ENCODE results near the gene ENSA.
"Not testable (repeated sequence)": the region's sequence is repeated elsewhere in the genome, so short reads cannot be mapped to it uniquely, and the experiment has no call there.

The ENSA gene

DNA sequence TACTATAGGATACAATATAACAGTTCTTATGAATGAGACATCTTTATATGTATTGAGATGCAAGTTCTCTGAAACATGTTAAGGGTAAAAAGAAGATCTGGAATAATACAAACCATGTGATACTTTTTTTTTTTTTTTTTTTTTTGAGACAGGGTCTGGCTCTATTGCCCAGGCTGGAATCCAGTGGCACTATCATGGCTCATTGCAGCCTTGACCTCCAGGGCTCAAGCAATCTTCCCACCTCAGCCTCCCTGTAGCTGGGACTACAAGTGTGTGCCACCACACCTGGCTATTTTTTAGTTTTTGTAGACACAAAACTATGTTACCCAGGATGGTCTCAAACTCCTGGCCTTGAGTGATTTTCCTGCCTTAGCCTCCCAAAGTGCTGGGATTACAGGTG, 27.9 kb downstream of the ENSA start:
- H3K27ac ChIP-seq (ENCODE audit: low read depth, low read length), result no peak overlapping the region
- no peaks in the 10 kb centered on the region for H3K36me3 ChIP-seq (ENCODE audit: low read length)
- H3F3A ChIP-seq (ENCODE audit: insufficient read depth), result peaks cover 4% of the 10 kb centered on the region; the same call in 1 of the 2 replicates
- no peak overlapping the region for H3K4me3 ChIP-seq (ENCODE audit: insufficient read depth, low read length, poor library complexity, severe bottlenecking)
- H3K9me3 ChIP-seq (ENCODE audit: insufficient read depth, low read length), result no peaks in the 10 kb centered on the region
- H3K27me3 ChIP-seq (ENCODE audit: low read length), result no peaks in the 10 kb centered on the region
- H3K9ac ChIP-seq (ENCODE audit: low read length), result no peak overlapping the region
- H4K20me1 ChIP-seq (ENCODE audit: low read depth, low read length), result no peaks in the 10 kb centered on the region
- no peaks in the 10 kb centered on the region for H3K79me2 ChIP-seq (ENCODE audit: insufficient read depth, low read length)
- H2AFZ ChIP-seq (ENCODE audit: low read depth, low read length, severe bottlenecking), result no peak overlapping the region
- H3K4me2 ChIP-seq (ENCODE audit: low read depth, low read length, poor library complexity, severe bottlenecking), result no peak overlapping the region
- no peak for TF ChIP-seq EZH2phosphoT487 (conservative IDR thresholded peaks at IDR 0.05; ENCODE audit: low read length)
- TF ChIP-seq, protein P1, sequence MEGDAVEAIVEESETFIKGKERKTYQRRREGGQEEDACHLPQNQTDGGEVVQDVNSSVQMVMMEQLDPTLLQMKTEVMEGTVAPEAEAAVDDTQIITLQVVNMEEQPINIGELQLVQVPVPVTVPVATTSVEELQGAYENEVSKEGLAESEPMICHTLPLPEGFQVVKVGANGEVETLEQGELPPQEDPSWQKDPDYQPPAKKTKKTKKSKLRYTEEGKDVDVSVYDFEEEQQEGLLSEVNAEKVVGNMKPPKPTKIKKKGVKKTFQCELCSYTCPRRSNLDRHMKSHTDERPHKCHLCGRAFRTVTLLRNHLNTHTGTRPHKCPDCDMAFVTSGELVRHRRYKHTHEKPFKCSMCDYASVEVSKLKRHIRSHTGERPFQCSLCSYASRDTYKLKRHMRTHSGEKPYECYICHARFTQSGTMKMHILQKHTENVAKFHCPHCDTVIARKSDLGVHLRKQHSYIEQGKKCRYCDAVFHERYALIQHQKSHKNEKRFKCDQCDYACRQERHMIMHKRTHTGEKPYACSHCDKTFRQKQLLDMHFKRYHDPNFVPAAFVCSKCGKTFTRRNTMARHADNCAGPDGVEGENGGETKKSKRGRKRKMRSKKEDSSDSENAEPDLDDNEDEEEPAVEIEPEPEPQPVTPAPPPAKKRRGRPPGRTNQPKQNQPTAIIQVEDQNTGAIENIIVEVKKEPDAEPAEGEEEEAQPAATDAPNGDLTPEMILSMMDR (IDR thresholded peaks at IDR 0.05; ENCODE audit: insufficient read depth, low read length, poor library complexity, severe bottlenecking), result no peak
- no peaks in the 10 kb centered on the region for H3K9me2 ChIP-seq (replicated peaks; ENCODE audit: insufficient read depth, low read length)

DNA sequence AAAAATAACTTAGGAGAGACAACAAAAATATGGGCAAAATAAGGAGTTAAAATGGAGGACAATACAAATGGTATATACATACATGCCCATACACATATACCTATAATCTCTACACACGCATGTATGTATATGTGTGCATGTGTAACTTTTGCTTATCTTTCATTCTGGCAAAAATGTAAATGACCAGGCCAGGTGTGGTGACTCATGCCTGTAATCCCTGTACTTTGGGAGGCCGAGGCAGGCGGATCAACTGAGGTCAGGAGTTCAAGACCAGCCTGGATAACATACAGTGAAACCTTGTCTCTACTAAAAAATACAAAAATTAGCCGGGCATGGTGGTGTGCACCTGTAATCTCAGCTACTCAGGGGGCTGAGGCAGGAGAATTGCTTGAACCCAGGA, 31.1 kb downstream of the ENSA start:
- H3K79me2 ChIP-seq (ENCODE audit: insufficient read depth, low read length); H3K27ac ChIP-seq (ENCODE audit: low read depth, low read length); H3K9ac ChIP-seq (ENCODE audit: low read length); H3K9me2 ChIP-seq (replicated peaks; ENCODE audit: insufficient read depth, low read length); H2AFZ ChIP-seq (ENCODE audit: low read depth, low read length, severe bottlenecking); H3K9me3 ChIP-seq (ENCODE audit: insufficient read depth, low read length); H3K4me2 ChIP-seq (ENCODE audit: low read depth, low read length, poor library complexity, severe bottlenecking); H3K4me3 ChIP-seq (ENCODE audit: insufficient read depth, low read length, poor library complexity, severe bottlenecking); H4K20me1 ChIP-seq (ENCODE audit: low read depth, low read length); H3K36me3 ChIP-seq (ENCODE audit: low read length); H3F3A ChIP-seq (ENCODE audit: insufficient read depth); H3K27me3 ChIP-seq (ENCODE audit: low read length): not testable (repeated sequence)

DNA sequence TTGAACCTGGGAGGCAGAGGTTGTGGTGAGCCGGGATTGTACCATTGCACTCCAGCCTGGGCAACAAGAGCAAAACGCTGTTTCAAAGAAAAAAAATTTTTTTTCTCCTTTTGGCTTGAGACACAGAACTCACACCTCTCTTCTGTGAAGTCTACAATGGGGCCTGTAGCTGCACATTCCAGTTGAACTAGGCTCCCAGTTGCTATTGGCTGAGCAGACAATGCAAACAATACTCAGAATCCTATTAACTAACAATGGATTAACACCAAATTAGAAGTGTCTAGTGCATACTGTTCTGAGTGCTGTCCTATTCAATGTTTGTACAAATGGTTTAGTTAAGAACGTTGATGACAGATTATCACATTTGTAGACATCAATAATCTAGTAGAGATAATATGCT, 32.4 kb downstream of the ENSA start:
- no peaks in the 10 kb centered on the region for H3K79me2 ChIP-seq (ENCODE audit: insufficient read depth, low read length)
- H3K27ac ChIP-seq (ENCODE audit: low read depth, low read length), result no peak overlapping the region
- no peak overlapping the region for H3K4me3 ChIP-seq (ENCODE audit: insufficient read depth, low read length, poor library complexity, severe bottlenecking)
- H3K4me2 ChIP-seq (ENCODE audit: low read depth, low read length, poor library complexity, severe bottlenecking), result no peak overlapping the region
- H3K9ac ChIP-seq (ENCODE audit: low read length), result no peak overlapping the region
- H3K27me3 ChIP-seq (ENCODE audit: low read length), result no peaks in the 10 kb centered on the region
- no peak for TF ChIP-seq EZH2phosphoT487 (conservative IDR thresholded peaks at IDR 0.05; ENCODE audit: low read length)
- TF ChIP-seq, protein P1 (IDR thresholded peaks at IDR 0.05; ENCODE audit: insufficient read depth, low read length, poor library complexity, severe bottlenecking), result no peak
- no peaks in the 10 kb centered on the region for H4K20me1 ChIP-seq (ENCODE audit: low read depth, low read length)
- H3F3A ChIP-seq (ENCODE audit: insufficient read depth), result no peaks in the 10 kb centered on the region; the same call in 1 of the 2 replicates
- H3K36me3 ChIP-seq (ENCODE audit: low read length), result no peaks in the 10 kb centered on the region
- H3K9me3 ChIP-seq (ENCODE audit: insufficient read depth, low read length), result no peaks in the 10 kb centered on the region
- no peaks in the 10 kb centered on the region for H3K9me2 ChIP-seq (replicated peaks; ENCODE audit: insufficient read depth, low read length)
- no peak overlapping the region for H2AFZ ChIP-seq (ENCODE audit: low read depth, low read length, severe bottlenecking)

DNA sequence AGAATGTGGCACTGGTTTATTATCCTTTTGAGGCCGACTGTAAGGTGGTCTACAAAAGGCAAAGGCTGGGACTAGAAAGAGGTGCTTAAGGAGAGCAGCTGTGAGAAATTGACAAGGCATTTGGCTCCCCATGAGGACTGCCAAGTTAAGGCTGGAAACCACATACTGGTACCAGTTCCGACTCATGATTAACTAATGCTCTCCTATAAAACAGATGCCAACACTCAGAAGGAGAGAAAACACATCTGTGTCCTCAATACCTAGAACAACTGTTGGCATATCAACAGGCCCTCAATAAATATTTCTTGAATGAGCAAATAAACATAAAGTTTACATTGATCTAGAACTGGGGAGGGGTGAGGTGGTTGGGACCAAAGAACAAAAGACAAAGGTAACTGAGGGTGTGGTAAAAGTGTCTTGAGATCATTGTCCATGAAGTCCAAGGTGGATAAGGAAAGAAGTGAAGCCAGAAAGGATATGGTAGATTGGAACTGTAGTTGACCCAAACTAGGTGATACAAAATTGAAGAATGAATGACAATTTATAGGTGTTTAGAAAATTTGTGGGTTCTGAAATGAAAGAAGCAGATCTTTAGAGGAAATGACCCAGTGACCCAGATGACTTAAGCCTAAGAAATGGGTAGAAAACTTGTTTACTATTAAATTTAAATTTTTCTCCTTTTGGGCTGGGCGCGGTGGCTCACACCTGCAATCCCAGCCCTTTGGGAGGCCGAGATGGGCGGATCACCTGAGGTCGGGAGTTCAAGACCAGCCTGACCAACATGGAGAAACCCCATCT, 33.1 kb downstream of the ENSA start:
- no peaks in the 10 kb centered on the region for H3K79me2 ChIP-seq (ENCODE audit: insufficient read depth, low read length)
- H3K36me3 ChIP-seq (ENCODE audit: low read length), result no peaks in the 10 kb centered on the region
- no peaks in the 10 kb centered on the region for H4K20me1 ChIP-seq (ENCODE audit: low read depth, low read length)
- H3K27ac ChIP-seq (ENCODE audit: low read depth, low read length), result no peak overlapping the region
- H3K4me3 ChIP-seq (ENCODE audit: insufficient read depth, low read length, poor library complexity, severe bottlenecking), result no peak overlapping the region
- H3K9me3 ChIP-seq (ENCODE audit: insufficient read depth, low read length), result no peaks in the 10 kb centered on the region
- H2AFZ ChIP-seq (ENCODE audit: low read depth, low read length, severe bottlenecking), result no peak overlapping the region
- H3F3A ChIP-seq (ENCODE audit: insufficient read depth), result no peaks in the 10 kb centered on the region; the same call in 1 of the 2 replicates
- H3K9ac ChIP-seq (ENCODE audit: low read length), result no peak overlapping the region
- H3K27me3 ChIP-seq (ENCODE audit: low read length), result no peaks in the 10 kb centered on the region
- no peak overlapping the region for H3K4me2 ChIP-seq (ENCODE audit: low read depth, low read length, poor library complexity, severe bottlenecking)
- TF ChIP-seq EZH2phosphoT487 (conservative IDR thresholded peaks at IDR 0.05; ENCODE audit: low read length), result no peak
- TF ChIP-seq, protein P1 (IDR thresholded peaks at IDR 0.05; ENCODE audit: insufficient read depth, low read length, poor library complexity, severe bottlenecking), result no peak
- no peaks in the 10 kb centered on the region for H3K9me2 ChIP-seq (replicated peaks; ENCODE audit: insufficient read depth, low read length)
